Smooth muscle cell (in vitro differentiated cells): Measurements from ENCODE around the gene BEST4. TPM values are rescaled to one million over a fixed set of nuclear protein-coding genes. Genes with fewer than 3 reads are reported as not detected.

Experiments
- DNase-seq: peaks from one replicate; lab custom pipeline; 2025; ENCODE audit not compliant: unreplicated experiment; lab: John Stamatoyannopoulos, UW
- H2AFZ ChIP-seq: fragments of 200-600 bp; sonication (generic); 2 replicates; pipeline ENCODE4 v1.6.0; 2016; ENCODE audit warnings: antibody characterized with exemption, low read depth, mild to moderate bottlenecking
- H3F3A ChIP-seq: fragments of 200-600 bp; sonication (generic); 2 replicates; pipeline ENCODE4 v1.6.0; 2017; ENCODE audit warnings: antibody characterized with exemption, low read depth
- H3K27ac ChIP-seq: fragments of 200-600 bp; sonication (generic); 2 replicates; pipeline ENCODE4 v1.5.1; 2016; ENCODE audit warnings: low read depth, mild to moderate bottlenecking
- H3K27me3 ChIP-seq: fragments of 200-600 bp; sonication (generic); 2 replicates; pipeline ENCODE4 v1.6.1; 2016; ENCODE audit warnings: low read depth, mild to moderate bottlenecking
- H3K36me3 ChIP-seq: fragments of 200-600 bp; sonication (generic); 2 replicates; pipeline ENCODE4 v1.5.1; 2016; ENCODE audit warnings: low read depth
- H3K4me1 ChIP-seq: fragments of 200-600 bp; sonication (generic); 2 replicates; pipeline ENCODE4 v1.5.1; 2016; ENCODE audit warnings: low read depth
- H3K4me2 ChIP-seq: fragments of 200-600 bp; sonication (generic); 2 replicates; pipeline ENCODE4 v1.6.0; 2016; ENCODE audit warnings: mild to moderate bottlenecking
- H3K4me3 ChIP-seq: fragments of 200-600 bp; sonication (generic); 2 replicates; pipeline ENCODE4 v1.5.1; 2016; ENCODE audit warnings: mild to moderate bottlenecking
- H3K79me2 ChIP-seq: fragments of 200-600 bp; sonication (generic); 2 replicates; pipeline ENCODE4 v1.6.0; 2016; ENCODE audit warnings: low read depth, mild to moderate bottlenecking
- H3K9ac ChIP-seq: fragments of 200-600 bp; sonication (generic); 2 replicates; pipeline ENCODE4 v1.6.0; 2016; ENCODE audit warnings: low read depth
- H3K9me3 ChIP-seq: fragments of 200-600 bp; sonication (generic); replicated peaks from 2 replicates; pipeline ENCODE4 v1.5.1; 2016; ENCODE audit warnings: low read depth
- H4K20me1 ChIP-seq: fragments of 200-600 bp; sonication (generic); 2 replicates; pipeline ENCODE4 v1.6.0; 2016; ENCODE audit warnings: low read depth
- CTCF ChIP-seq: fragments of 200-600 bp; sonication (generic); IDR thresholded peaks from 2 replicates; pipeline ENCODE4 v1.5.1; 2017; ENCODE audit warnings: borderline replicate concordance, mild to moderate bottlenecking, antibody characterized with exemption; ENCODE audit not compliant: insufficient read depth, poor library complexity, severe bottlenecking
- WGBS: methylation state at CpG from one replicate; pipeline ENCODE4 v1.1.7; 2016; ENCODE audit warnings: low lambda C conversion rate; 5-methylcytosine and 5-hydroxymethylcytosine counted together
- polyA plus RNA-seq: library from polyadenylated mRNA; unstranded; fragments of >200 nt; fragmentation: Nextera tagmentation; extraction: Ambion mirVana; gene quantifications from 2 replicates; pipeline ENCODE4 v1.2.1, GENCODE V29; 2016
- total RNA-seq: library from RNA; depleted of rRNA; stranded (reverse); fragments of >200 nt; gene quantifications from 2 replicates; pipeline ENCODE4 v1.2.3, GENCODE V29; 2014

Gene BEST4
- total and polyA plus RNA-seq, 2 experiments from 2014 or later: 0.54 to 0.78 TPM

DNA sequence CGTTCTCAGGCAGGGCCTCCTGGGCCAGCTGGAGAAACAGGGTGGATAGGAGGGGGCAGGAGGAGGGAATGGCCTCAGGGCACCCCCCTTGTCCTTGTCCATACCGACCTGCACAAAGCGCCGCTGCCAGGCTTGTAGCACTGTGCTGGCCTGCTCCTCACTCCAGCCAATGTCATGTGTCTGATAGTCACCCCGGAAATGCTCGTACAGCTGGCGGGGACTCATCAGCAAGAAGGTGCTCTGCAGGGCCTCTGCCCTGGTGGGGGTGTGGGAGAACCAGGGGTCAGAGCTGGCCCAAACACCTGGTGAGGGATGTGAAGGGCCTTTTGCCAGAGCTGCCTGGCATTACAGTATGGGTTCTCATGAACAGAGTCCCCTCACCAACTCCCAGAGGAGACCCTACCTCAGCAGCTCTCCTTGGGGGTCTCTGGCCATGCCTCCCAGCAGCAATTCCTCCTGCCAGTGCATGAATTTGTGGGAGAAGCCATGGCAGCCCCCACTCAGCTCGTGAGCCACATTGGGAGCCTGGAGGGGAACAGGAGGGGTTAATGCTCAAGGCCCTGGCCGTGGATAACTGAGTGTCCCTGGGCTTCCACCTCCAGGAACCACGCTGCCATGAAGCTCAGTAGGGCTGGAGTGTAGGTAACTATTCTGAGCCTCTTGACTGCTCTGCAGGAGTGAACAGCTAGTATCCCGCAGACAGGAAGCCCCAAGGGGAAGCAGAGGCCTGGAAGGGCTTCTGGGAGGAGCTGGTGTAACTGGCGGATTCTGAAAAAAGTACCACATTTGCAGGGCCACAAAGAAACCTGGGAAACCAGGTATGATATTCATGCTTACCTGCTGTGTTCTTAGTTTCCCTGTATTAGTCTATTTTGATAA, 41.8 kb upstream of the BEST4 start:
- Histone ChIP-seq H3K27me3 (no peaks in the 10 kb centered on the region), H3F3A (no peaks in the 10 kb centered on the region), H4K20me1 (no peaks in the 10 kb centered on the region), H3K4me2 (no peak overlapping the region), H2AFZ (no peak overlapping the region), H3K4me3 (no peak overlapping the region), H3K4me1 (no peaks in the 10 kb centered on the region), H3K36me3 (no peaks in the 10 kb centered on the region), H3K9ac (no peak overlapping the region), H3K79me2 (no peaks in the 10 kb centered on the region), H3K27ac (no peak overlapping the region), H3K9me3 (no peaks in the 10 kb centered on the region)
- no peak for TF ChIP-seq CTCF
- DNase-seq: no peak
- 93% methylated on average over 12 of the region's 12 CpGs for WGBS

- TF ChIP-seq CTCF: no peak
- Histone ChIP-seq H3K27me3 (no peaks in the 10 kb centered on the region), H3F3A (no peaks in the 10 kb centered on the region), H3K4me2 (no peak overlapping the region), H3K79me2 (no peaks in the 10 kb centered on the region), H3K36me3 (no peaks in the 10 kb centered on the region), H3K4me1 (no peaks in the 10 kb centered on the region), H3K27ac (no peak overlapping the region), H3K9ac (no peak overlapping the region), H3K4me3 (no peak overlapping the region), H2AFZ (no peak overlapping the region), H4K20me1 (no peaks in the 10 kb centered on the region), H3K9me3 (no peaks in the 10 kb centered on the region)
- 96% methylated on average over 15 of the region's 15 CpGs for WGBS
- no peak for DNase-seq
These were observed 41.0 kb upstream of the BEST4 start for GRCh38 chr1:44828841-44829440.

DNA sequence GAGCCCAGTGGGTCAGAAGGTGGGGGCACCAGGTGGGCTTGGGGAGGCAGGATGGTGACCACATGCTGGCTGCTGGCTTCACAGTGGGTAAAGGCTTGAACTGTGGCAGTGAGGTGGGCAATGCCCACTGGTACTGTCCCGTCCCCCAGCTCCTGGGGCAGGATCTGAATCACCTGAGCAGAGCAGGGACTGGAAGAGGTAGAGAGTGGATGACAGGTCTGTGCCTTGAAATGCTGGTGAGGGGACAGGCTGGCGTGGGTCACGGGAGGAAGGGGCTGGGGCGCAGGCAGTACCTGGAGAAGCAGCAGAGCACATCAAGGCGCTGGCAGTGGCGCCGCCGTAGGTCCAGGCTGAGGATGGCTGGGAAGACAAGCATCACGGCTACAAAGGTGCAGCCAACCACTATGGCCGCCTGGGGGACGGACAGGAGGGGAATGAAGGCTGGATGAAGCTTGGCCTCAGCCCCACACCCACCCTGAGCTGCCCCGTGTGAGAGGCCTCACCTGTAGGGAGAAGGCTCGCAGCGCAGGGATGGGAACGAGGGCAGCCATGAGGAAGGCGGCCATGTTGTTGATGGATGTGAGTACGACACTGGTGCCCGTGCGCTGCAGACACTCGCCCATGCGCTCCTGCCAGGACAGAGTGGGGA, 40.2 kb upstream of the BEST4 start:
- DNase-seq: no peak
- WGBS: 96% methylated on average over 21 of the region's 21 CpGs

More for the DNA sequence above, 40.2 kb upstream of the BEST4 start:
- H3K27ac ChIP-seq: no peak overlapping the region
- no peaks in the 10 kb centered on the region for H3K9me3 ChIP-seq
- H3K27me3 ChIP-seq: no peaks in the 10 kb centered on the region
- H3F3A ChIP-seq: no peaks in the 10 kb centered on the region
- no peak overlapping the region for H3K4me2 ChIP-seq
- no peak overlapping the region for H3K4me3 ChIP-seq
- no peak for TF ChIP-seq CTCF
- H4K20me1 ChIP-seq: no peaks in the 10 kb centered on the region
- no peaks in the 10 kb centered on the region for H3K79me2 ChIP-seq
- no peak overlapping the region for H2AFZ ChIP-seq
- H3K9ac ChIP-seq: no peak overlapping the region
- H3K36me3 ChIP-seq: no peaks in the 10 kb centered on the region
- no peaks in the 10 kb centered on the region for H3K4me1 ChIP-seq
